Heart right ventricle (tissue), 16 donors: Measurements from ENCODE around the gene CAPZB. TPM values are rescaled to one million over a fixed set of nuclear protein-coding genes. Genes with fewer than 3 reads are reported as not detected.
A peak's percentile ranks its signal among the peaks of the same experiment; 100 is the strongest.

ENCODE experiments used
- ATAC-seq, 8 donors: fragments of 200-7000 bp; cut with Tn5 transposase; one replicate each; pipeline ENCODE4 v1.9.1; 2020; ENCODE audit warnings: mild to moderate bottlenecking in 8 of 8, moderate library complexity in 8 of 8, moderate number of reproducible peaks in 1 of 8
- DNase-seq, 2 donors: peaks; one replicate each; pipeline ENCODE4 v3.0.0-alpha.2; 2020
- H3K27ac ChIP-seq, 10 donors: fragments of 200-600 bp; sonication (generic) in 2 of 10; one replicate each; pipeline versions ENCODE4 v1.5.0 to v1.8.0; 2020 to 2022; ENCODE audit warnings: mild to moderate bottlenecking in 3 of 10
- H3K27me3 ChIP-seq, 7 donors: fragments of 200-600 bp; one replicate each; pipeline ENCODE4 v1.8.0; 2021 to 2022; ENCODE audit warnings: mild to moderate bottlenecking in 2 of 7
- H3K36me3 ChIP-seq, 9 donors: fragments of 200-600 bp; sonication (generic) in 1 of 9; one replicate each; pipeline versions ENCODE4 v1.5.0 to v1.8.0; 2020 to 2022; ENCODE audit warnings: mild to moderate bottlenecking in 2 of 9
- H3K4me1 ChIP-seq, 9 donors: fragments of 200-600 bp; sonication (generic) in 1 of 9; one replicate each; pipeline versions ENCODE4 v1.5.0 to v1.8.0; 2020 to 2022; ENCODE audit warnings: mild to moderate bottlenecking in 4 of 9
- H3K4me3 ChIP-seq, 10 donors: fragments of 200-600 bp; sonication (generic) in 2 of 10; one replicate each; pipeline versions ENCODE4 v1.5.0 to v1.8.0; 2020 to 2022; ENCODE audit warnings: mild to moderate bottlenecking in 7 of 10, moderate library complexity in 2 of 10
- H3K9me3 ChIP-seq, 11 donors: fragments of 200-600 bp in 10 of 11; sonication (generic) in 2 of 11; one replicate each; pipeline versions ENCODE4 v1.5.0 to v1.8.0; 2013 to 2022; ENCODE audit warnings: mild to moderate bottlenecking in 2 of 11, control low read depth in 1 of 11, moderate library complexity in 1 of 11
- WGBS, 2 donors: extraction: QIAGEN DNeasy Blood & Tissue Kit; methylation state at CpG; one replicate each; pipeline ENCODE4 v1.1.7; 2013; ENCODE audit warnings: inconsistent platforms in 1 of 2; 5-methylcytosine and 5-hydroxymethylcytosine counted together
- intact Hi-C, 10 donors: fragments of 100-400 bp; cut with DNase I; formaldehyde crosslinking; loops; one replicate each; pipeline versions ENCODE4 v1.11.1 to v1.14.2; 2022
- polyA plus RNA-seq, 2 donors: library from polyadenylated mRNA; stranded (reverse); fragments of 200-250 nt; gene quantifications; one replicate each; pipeline ENCODE4 v1.2.3, GENCODE V29; 2013
- total RNA-seq, 10 donors: library from RNA; stranded (reverse); fragmentation: NEBNext Ultra II Directional in 3 of 10; extraction: Animal tissue kit (Norgen Biotek cat#: 25700) in 3 of 10; gene quantifications; one replicate each; pipeline versions ENCODE4 v1.2.1 to v1.2.4, GENCODE V29; 2021 to 2023
- TF ChIP-seq, protein P1 (sequence below), 9 donors: fragments of 200-600 bp; sonication (generic) in 2 of 9; IDR thresholded peaks; one replicate each; pipeline versions ENCODE4 v1.5.0 to v1.8.0; 2021 to 2022; ENCODE audit warnings: antibody characterized with exemption in 9 of 9, mild to moderate bottlenecking in 5 of 9, moderate library complexity in 1 of 9
- donor health status: Arrhythmogenic right ventricular cardiomyopathy.
- donor health status: ischemic (EF 13 %, LVEDD 7.1; RV severe dilation, severe dysfunction).
- donor health status: healthy with polysubstance abuse.
- donor health status: DM: no; HTN: yes; CAD: no.
- donor health status: DM: no; HTN: no; CAD: no.
- donor health status: ischemic (EF 25% LVEDD 6.9; RV normal size, moderate dysfunction).
- donor health status: ischemic (EF 25% LVEDD 5.7; RV mildly dilated, moderate dysfunction).
- donor health status: healthy.
- donor health status: DM: yes; HTN: yes; CAD: no.
- donor health status: Ischemic cardiomyopathy.
- donor health status: ischemic (EF 35%, LVEDD 5.7; RV mildly dilated, moderate dysfunction).
- donor health status: nonischemic (EF 11% LVEDD 7.7; RV severe dilation, severe dysfunction).
- donor health status: DM: yes; HTN: yes; CAD: no.
- donor health status: PGD.
- donor health status: ischemic (EF 29% LVEDD 5.4; RV normal size, mild dysfunction).
- donor health status: nonischemic (EF 23%, LVEDD 6.1; RV moderate dilation, normal function).

CAPZB gene
- total and polyA plus RNA-seq, 12 donors: 158 to 307 (median 228) TPM

DNA sequence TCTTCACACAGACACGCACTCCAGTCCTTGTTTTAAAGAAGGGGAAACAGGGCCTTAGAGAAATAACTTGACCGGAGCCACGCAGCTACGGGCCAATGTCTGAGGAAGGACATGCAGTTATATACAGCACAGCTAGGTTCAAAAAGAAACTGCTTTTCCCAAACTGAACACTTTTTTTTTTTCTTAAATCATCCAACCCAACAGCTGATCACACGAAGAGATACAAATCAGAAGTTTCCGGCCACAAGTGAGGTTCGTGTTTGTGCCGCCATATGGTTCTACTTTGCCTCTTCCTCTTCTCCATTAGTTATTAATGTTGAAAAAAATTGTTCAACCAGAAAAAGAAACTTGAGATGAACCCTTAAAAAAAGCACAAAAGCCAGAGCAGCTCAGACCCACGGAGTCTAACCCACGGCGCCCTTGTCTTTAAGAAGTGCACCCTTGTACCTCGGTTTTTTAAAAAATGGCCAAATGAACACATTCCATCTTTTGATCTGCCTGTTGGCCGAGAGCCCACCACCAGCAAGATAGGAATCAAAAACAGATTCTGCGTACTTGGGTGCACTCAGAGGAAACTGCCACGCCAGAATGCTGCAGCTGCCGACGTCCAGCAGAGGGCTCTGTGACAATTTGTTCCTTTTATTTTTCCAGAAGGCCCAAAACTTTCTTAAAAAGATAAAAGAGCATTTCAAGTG is 94.3 kb downstream of the CAPZB start:
- H3K9me3 ChIP-seq: no peaks in the 10 kb centered on the region
- no peaks in the 10 kb centered on the region for H3K27me3 ChIP-seq
- WGBS, 2 donors: 22 to 38% methylated on average over 17 of the region's 17 CpGs
- peak overlapping the region; percentile 2 to 87 (median 70) for H3K27ac ChIP-seq
- TF ChIP-seq, protein P1, sequence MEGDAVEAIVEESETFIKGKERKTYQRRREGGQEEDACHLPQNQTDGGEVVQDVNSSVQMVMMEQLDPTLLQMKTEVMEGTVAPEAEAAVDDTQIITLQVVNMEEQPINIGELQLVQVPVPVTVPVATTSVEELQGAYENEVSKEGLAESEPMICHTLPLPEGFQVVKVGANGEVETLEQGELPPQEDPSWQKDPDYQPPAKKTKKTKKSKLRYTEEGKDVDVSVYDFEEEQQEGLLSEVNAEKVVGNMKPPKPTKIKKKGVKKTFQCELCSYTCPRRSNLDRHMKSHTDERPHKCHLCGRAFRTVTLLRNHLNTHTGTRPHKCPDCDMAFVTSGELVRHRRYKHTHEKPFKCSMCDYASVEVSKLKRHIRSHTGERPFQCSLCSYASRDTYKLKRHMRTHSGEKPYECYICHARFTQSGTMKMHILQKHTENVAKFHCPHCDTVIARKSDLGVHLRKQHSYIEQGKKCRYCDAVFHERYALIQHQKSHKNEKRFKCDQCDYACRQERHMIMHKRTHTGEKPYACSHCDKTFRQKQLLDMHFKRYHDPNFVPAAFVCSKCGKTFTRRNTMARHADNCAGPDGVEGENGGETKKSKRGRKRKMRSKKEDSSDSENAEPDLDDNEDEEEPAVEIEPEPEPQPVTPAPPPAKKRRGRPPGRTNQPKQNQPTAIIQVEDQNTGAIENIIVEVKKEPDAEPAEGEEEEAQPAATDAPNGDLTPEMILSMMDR (IDR thresholded peaks at IDR 0.05): peak; percentile 56 to 94 (median 78)
- peaks cover 0 to 31% (median 0%) of the 10 kb centered on the region in 9 donors for H3K36me3 ChIP-seq
- intact Hi-C loops: loop anchor here in 9 of 10 donors (1.0 to 10.0 kb wide), 11 partner anchors 84 to 264 kb away; partner anchors contain the start of gene CAPZB (in 3 of the 9)
- peak overlapping the region in 6 of 10 donors; percentile 22 to 39 (median 26) for H3K4me3 ChIP-seq
- ATAC-seq (peak in 7 of 8 donors; percentile 30 to 66 (median 58)), DNase-seq (peak; percentile 53 to 73)
- H3K4me1 ChIP-seq: peaks cover 16 to 87% (median 59%) of the 10 kb centered on the region in 9 donors

DNA sequence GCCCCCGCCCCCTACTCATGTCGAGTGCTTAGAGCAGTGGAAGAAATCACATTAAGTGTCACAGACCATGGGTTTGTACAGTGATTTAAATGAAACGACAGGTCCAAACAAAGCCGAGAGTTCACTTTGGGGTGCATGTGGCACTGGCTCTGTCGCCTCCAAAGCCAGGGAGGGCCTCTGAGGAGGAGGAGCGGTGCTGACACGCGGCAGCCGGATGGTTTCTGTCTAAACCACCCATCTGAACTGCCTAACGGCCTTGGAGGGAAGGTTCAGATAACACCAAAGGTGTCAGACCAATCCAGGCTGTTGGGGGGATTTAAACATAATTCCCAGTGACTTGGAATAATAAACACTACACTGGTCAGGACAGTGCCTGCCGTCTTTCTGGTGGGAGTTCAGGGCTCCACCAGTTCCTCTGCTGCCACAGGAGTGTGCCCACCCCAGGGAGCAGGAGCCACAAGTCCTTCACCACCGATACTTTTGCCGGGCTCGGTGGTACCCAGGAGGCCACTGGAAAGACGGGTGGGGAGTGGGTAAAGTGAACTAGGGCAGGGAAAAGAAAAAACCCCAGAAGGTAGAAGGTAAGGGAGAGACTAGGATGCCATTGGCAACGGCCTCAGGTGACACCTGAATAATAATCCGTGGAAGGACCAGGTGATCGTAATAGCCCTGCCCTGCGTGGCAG is 95.0 kb downstream of the CAPZB start:
- DNase-seq (no peak), ATAC-seq (peak in 3 of 8 donors; percentile 3 to 39 (median 30))
- WGBS, 2 donors: 60 to 70% methylated on average over 19 of the region's 19 CpGs
- intact Hi-C loops: loop anchor here in 9 of 10 donors (2.0 to 10.0 kb wide), 10 partner anchors 84 to 264 kb away; partner anchors contain the start of gene CAPZB (in 2 of the 9)
- Histone ChIP-seq H3K36me3 (peaks cover 0 to 29% (median 0%) of the 10 kb centered on the region in 9 donors), H3K4me3 (peak overlapping the region in 5 of 10 donors; percentile 2 to 39 (median 27)), H3K9me3 (no peaks in the 10 kb centered on the region), H3K27me3 (no peaks in the 10 kb centered on the region), H3K4me1 (peaks cover 22 to 87% (median 63%) of the 10 kb centered on the region in 9 donors), H3K27ac (peak overlapping the region; percentile 2 to 87 (median 70))
- TF ChIP-seq, protein P1 (IDR thresholded peaks at IDR 0.05): no peak

DNA sequence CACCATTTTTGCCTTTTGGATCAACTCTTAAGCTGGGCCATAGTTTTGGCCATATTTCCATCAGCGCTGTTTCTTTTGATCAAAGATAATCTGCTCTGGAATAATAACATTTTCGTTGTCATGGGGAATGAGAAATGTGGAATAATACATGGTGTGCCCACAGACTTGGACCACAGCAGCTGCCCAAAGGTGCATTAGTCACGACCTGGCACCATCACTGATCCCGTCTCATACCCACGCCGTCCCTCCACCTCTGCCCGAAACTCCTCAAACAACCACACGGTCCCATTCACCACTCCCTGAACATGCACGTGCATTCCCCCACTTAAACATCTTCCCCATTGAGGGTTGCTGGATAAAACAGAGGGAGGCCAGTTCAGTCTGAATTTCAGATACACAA is 96.4 kb downstream of the CAPZB start:
- TF ChIP-seq, protein P1 (IDR thresholded peaks at IDR 0.05): no peak
- no peak overlapping the region for H3K4me3 ChIP-seq
- no peaks in the 10 kb centered on the region for H3K9me3 ChIP-seq
- peaks cover 23 to 90% (median 71%) of the 10 kb centered on the region in 9 donors for H3K4me1 ChIP-seq
- no peaks in the 10 kb centered on the region for H3K27me3 ChIP-seq
- H3K27ac ChIP-seq: no peak overlapping the region
- WGBS, 2 donors: 95 to 97% methylated on average over 9 of the region's 9 CpGs
- intact Hi-C loops: loop anchor here in 3 of 10 donors (5.0 to 10.0 kb wide), 3 partner anchors 196 to 266 kb away; no protein-coding TSS in a partner anchor
- no peak for DNase-seq
- peaks cover 0 to 29% (median 5%) of the 10 kb centered on the region in 9 donors for H3K36me3 ChIP-seq
- ATAC-seq: no peak

DNA sequence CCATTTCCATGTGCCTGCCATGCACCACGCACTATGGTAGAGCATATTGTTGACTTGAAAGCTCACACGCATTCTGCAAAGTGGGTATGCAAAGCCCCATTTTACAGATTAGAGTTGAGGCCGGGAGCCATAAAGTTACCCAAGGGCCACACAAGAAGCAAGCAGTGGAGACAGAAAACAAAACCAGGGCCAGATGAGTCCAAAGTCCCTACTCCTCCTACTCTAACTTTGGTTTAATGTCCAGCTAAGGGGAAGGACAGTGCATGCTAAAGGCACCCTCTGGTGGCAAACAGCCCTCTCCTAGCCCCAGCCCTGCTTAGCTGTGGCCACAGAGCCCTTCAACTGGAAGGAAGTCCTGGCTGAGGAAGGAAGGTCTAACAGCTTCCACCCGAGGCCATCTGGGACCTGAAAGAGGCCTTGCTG is 98.3 kb downstream of the CAPZB start:
- intact Hi-C loops: loop anchor here in 3 of 10 donors (5.0 to 10.0 kb wide), 3 partner anchors 198 to 268 kb away; no protein-coding TSS in a partner anchor
- H3K27me3 ChIP-seq: no peaks in the 10 kb centered on the region

More for the DNA sequence above, 98.3 kb downstream of the CAPZB start:
- DNase-seq (no peak), ATAC-seq (no peak)
- peak overlapping the region in 2 of 10 donors; percentile 20 to 31 for H3K27ac ChIP-seq
- no peaks in the 10 kb centered on the region for H3K9me3 ChIP-seq
- H3K4me3 ChIP-seq: no peak overlapping the region
- TF ChIP-seq, protein P1 (IDR thresholded peaks at IDR 0.05): no peak
- 85 to 91% methylated on average over 4 of the region's 4 CpGs for WGBS, 2 donors
- peaks cover 18 to 76% (median 58%) of the 10 kb centered on the region in 9 donors for H3K4me1 ChIP-seq
- peaks cover 0 to 43% (median 11%) of the 10 kb centered on the region in 9 donors for H3K36me3 ChIP-seq
